Mammary epithelial cell (primary cell): ENCODE measurements around the gene ZSCAN23.

Source experiments
- EZH2 ChIP-seq: IDR thresholded peaks from 2 replicates; pipeline ENCODE4 v1.6.1; 2012; ENCODE audit warnings: low read length, inconsistent platforms, borderline replicate concordance
- TF ChIP-seq, protein P1 (sequence below), 2 donors: IDR thresholded peaks in 1 of 2; conservative IDR thresholded peaks in 1 of 2; 2 replicates each; pipeline ENCODE4 v1.5.1; 2011 to 2012; ENCODE audit warnings: inconsistent platforms in 2 of 2, low read length in 2 of 2, mild to moderate bottlenecking in 2 of 2, control low read depth in 1 of 2, low read depth in 1 of 2; ENCODE audit not compliant: insufficient read depth in 1 of 2; ENCODE audit errors: extremely low read depth in 1 of 2

- TF ChIP-seq, protein P1, sequence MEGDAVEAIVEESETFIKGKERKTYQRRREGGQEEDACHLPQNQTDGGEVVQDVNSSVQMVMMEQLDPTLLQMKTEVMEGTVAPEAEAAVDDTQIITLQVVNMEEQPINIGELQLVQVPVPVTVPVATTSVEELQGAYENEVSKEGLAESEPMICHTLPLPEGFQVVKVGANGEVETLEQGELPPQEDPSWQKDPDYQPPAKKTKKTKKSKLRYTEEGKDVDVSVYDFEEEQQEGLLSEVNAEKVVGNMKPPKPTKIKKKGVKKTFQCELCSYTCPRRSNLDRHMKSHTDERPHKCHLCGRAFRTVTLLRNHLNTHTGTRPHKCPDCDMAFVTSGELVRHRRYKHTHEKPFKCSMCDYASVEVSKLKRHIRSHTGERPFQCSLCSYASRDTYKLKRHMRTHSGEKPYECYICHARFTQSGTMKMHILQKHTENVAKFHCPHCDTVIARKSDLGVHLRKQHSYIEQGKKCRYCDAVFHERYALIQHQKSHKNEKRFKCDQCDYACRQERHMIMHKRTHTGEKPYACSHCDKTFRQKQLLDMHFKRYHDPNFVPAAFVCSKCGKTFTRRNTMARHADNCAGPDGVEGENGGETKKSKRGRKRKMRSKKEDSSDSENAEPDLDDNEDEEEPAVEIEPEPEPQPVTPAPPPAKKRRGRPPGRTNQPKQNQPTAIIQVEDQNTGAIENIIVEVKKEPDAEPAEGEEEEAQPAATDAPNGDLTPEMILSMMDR (conservative IDR thresholded peaks at IDR 0.05 in 1 of 2, IDR thresholded peaks at IDR 0.05 in 1 of 2; ENCODE audit: extremely low read depth in 1 of 2, insufficient read depth in 1 of 2, low read depth in 1 of 2, low read length in 2 of 2): peak; percentile 60 to 71
- no peak for TF ChIP-seq EZH2
These were observed 59.8 kb downstream of the ZSCAN23 start for GRCh38 chr6:28383235-28384142.
